Measurements from ENCODE around the gene TSSK1B.

TSSK1B gene

GRCh38 chr5:113397046-113397445 lies 37.7 kb downstream of the TSSK1B start:
- DNase-seq, result no peak

DNA sequence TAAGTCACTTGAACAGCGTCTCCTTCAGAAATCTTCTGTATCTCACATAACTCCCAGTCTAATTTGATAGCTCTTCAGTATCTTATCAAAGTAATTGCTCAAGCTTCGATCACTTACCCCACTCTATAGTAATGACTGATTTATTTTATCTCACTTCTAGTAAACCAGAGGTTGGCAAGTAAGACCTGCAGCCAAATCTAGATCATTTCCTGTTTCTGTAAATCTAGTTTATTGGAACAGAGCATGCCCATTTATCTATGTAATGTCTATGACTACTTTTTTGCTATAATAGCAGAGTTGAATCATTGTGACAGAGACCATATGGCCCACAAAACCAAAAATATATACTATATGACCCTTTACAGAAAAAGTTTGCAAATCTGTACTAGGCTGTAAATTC lies 40.1 kb downstream of the TSSK1B start:
- no peak for DNase-seq

GRCh38 chr5:113390224-113390623 lies 44.6 kb downstream of the TSSK1B start:
- DNase-seq, result no peak

- DNase-seq, result no peak
These were observed 45.7 kb downstream of the TSSK1B start for GRCh38 chr5:113389116-113389515.

- no peak for DNase-seq
These were observed 46.9 kb downstream of the TSSK1B start for GRCh38 chr5:113387844-113388243.

DNA sequence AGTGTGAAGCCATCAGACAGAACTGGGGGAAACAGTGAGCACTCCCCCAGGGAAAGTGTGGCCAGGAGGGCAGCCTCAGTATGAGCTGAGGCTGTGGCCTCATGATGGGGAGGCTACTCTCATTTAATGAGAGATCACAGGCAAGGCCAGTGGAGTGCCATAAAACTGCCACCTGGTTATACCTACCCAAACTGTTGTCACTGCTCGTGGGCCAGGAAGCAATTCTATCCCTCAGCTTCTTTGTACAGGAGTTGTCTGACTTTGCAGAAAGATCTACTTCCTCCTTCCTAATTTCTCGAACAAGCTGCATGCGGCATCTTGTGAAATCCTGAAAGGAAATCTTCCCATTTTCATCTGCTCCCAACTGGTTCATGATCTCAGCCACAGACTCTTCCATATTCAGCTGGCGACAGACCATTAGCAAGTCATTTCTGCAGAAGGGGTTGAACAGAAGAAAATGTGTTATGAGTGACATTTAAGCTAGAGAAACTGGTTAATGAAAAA lies 50.0 kb downstream of the TSSK1B start:
- DNase-seq, result no peak

DNA sequence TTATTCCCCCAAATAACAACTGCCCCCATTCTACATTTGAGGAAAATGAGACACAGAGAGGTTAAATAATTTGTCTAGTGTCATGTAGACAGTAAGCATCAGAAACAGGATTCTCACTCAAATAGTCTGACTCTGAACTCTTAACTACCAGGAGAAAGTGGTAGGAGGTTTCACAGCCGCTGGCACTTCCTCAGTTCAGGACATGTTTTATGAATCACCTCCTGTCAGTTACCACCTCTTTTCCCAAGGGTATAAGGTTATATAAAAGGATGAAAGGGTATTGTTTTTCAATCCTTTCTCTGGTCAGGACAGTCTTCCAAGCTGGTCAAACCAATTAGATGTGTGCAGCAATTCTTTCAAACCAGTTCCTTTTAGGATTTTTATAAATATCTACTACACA lies 52.1 kb downstream of the TSSK1B start:
- no peak for DNase-seq

All from activated T-cell treated with anti-CD3 and anti-CD28 coated beads, Interleukin-2, amount 50 U/mL, for 48 hours (primary cell).